ENCODE data around the gene LAMTOR4. TPM values are rescaled to one million over a fixed set of nuclear protein-coding genes. Genes with fewer than 3 reads are reported as not detected.
"Not testable (repeated sequence)": the region's sequence is repeated elsewhere in the genome, so short reads cannot be mapped to it uniquely, and the experiment has no call there.

Gene LAMTOR4
- total RNA-seq, 1 donor from 2014 or later = 62.7 TPM

DNA sequence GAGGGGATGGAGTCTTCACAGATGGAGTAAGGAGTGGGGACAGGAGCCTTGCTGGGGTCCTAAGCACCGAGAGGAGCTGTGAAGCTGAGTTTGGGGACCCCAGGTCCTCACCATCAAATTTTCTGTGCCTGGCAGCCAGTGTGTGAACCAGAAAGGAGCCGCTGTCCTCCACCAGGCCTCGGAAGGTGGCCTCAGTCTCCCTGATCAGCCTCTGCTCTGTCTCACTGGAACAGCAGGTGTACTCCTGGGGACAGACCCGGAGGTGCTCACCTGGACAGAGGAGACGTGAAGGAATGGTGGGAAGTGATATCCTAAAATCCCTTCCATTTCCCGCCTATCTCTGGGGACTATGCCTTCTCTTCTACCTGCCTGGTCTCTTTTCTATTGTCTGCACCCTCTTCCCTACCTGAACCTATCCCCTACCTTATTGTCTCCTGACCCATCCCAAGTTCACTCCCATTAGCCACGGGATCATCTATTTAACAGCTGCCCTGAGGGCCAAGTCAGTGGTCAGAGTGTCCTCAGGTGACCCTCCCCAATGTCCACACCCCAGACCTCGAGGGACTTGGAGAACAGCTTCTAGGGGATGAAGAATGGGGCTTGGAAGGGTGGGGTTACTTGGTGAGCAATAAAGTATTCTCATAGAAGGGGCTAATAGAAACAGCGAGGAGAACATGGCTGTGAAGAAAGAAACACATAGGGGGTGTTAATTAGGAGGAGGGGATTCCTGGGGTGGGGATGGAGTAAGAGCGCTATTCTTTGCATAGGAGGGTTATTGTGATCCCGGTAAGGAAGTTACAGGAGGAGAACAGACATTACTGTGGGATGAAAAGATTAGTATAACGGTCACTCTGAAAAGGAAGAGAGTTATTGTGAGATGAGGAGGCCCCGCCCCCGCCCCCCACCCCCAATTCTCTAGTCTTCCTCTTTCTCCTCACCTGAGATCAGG lies 27.7 kb downstream of the LAMTOR4 start:
- peaks cover 8% of the 10 kb centered on the region for H3K36me3 Mint-ChIP-seq (ENCODE audit: low read depth, unreplicated experiment)
- peaks cover 16% of the 10 kb centered on the region for H3K79me2 ChIP-seq (ENCODE audit: insufficient read depth, low read length)
- FAIRE-seq (no peak), DNase-seq (ENCODE audit: low read depth) (no peak)
- no peak overlapping the region for H3K27ac ChIP-seq (ENCODE audit: low read depth, low read length)
- TF ChIP-seq CTCF (IDR thresholded peaks at IDR 0.05; ENCODE audit: insufficient read depth, low read depth, low read length) = no peak
- TF ChIP-seq EZH2 (IDR thresholded peaks at IDR 0.05; ENCODE audit: insufficient read depth, low read length) = no peak
- no peaks in the 10 kb centered on the region for H3K27me3 ChIP-seq (ENCODE audit: insufficient read depth, low read length)
- no peaks in the 10 kb centered on the region for H3K36me3 ChIP-seq (ENCODE audit: insufficient read depth, low read length)
- H3K4me1 Mint-ChIP-seq (ENCODE audit: low read depth, unreplicated experiment) = peaks cover 2% of the 10 kb centered on the region
- peak overlapping the region; percentile 97 for H2AFZ ChIP-seq (ENCODE audit: low read depth, low read length)
- no peaks in the 10 kb centered on the region for H3K4me1 ChIP-seq (ENCODE audit: insufficient read depth, low read length)
- H3K4me3 ChIP-seq (ENCODE audit: insufficient read depth, low read depth, low read length) = peak overlapping the region; percentile 92
- peak overlapping the region; percentile 91 for H3K9ac ChIP-seq (ENCODE audit: low read length)
- H3K27ac Mint-ChIP-seq (ENCODE audit: unreplicated experiment) = no peak overlapping the region
- peaks cover 16% of the 10 kb centered on the region for H4K20me1 ChIP-seq (ENCODE audit: insufficient read depth, low read length)
- no peaks in the 10 kb centered on the region for H3K9me3 Mint-ChIP-seq (ENCODE audit: unreplicated experiment)
- peak overlapping the region; percentile 99 for H3K4me2 ChIP-seq (ENCODE audit: low read length)
- H3K4me3 Mint-ChIP-seq (ENCODE audit: unreplicated experiment) = peak overlapping the region; percentile 89
- peaks cover 6% of the 10 kb centered on the region for H3K9me3 ChIP-seq (ENCODE audit: insufficient read depth, low read depth, low read length)
- peaks cover 42% of the 10 kb centered on the region for H3K27me3 Mint-ChIP-seq (ENCODE audit: low read depth, unreplicated experiment)

- peaks cover 2% of the 10 kb centered on the region for H3K4me1 Mint-ChIP-seq (ENCODE audit: low read depth, unreplicated experiment)
Observed at GRCh38 chr7:100177045-100178001, 28.6 kb downstream of the LAMTOR4 start, which contains the start of the genes GPC2 and STAG3. Gene GPC2 (minus strand): TSS chr7:100177381. CDS start chr7:100177199, 182 bp downstream. Gene STAG3 (plus strand): TSS chr7:100177918. CDS start chr7:100180557, 2,639 bp downstream.

DNA sequence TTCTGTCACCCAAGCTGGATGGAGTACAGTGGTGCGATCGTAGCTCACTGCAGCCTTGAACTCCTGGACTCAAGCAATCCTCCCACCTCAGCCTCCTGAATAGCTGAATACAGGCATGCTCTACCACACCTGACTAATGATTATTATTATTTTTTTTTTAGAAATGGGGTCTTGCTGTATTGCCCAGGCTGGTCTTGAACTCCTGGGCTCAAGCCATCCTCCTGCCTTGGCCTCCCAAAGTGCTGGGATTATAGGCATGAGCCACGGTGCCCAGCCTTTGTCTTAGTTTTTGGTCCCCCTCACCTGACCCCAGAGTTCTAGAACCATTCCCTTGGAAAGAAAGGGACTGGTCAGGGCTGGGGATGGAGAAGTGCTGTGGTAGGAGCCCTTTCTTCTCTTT lies 31.4 kb downstream of the LAMTOR4 start:
- not testable (repeated sequence) for H3K36me3 ChIP-seq (ENCODE audit: insufficient read depth, low read length); H3K4me2 ChIP-seq (ENCODE audit: low read length); DNase-seq (ENCODE audit: low read depth); H3K4me1 ChIP-seq (ENCODE audit: insufficient read depth, low read length); H3K36me3 Mint-ChIP-seq (ENCODE audit: low read depth, unreplicated experiment); H2AFZ ChIP-seq (ENCODE audit: low read depth, low read length); H3K9me3 ChIP-seq (ENCODE audit: insufficient read depth, low read depth, low read length); H3K4me3 ChIP-seq (ENCODE audit: insufficient read depth, low read depth, low read length); H3K27me3 ChIP-seq (ENCODE audit: insufficient read depth, low read length); H3K27ac Mint-ChIP-seq (ENCODE audit: unreplicated experiment); FAIRE-seq; H3K4me3 Mint-ChIP-seq (ENCODE audit: unreplicated experiment); H3K4me1 Mint-ChIP-seq (ENCODE audit: low read depth, unreplicated experiment); H3K9me3 Mint-ChIP-seq (ENCODE audit: unreplicated experiment); H3K27ac ChIP-seq (ENCODE audit: low read depth, low read length); H4K20me1 ChIP-seq (ENCODE audit: insufficient read depth, low read length); H3K9ac ChIP-seq (ENCODE audit: low read length)
- H3K27me3 Mint-ChIP-seq (ENCODE audit: low read depth, unreplicated experiment) = peaks cover 24% of the 10 kb centered on the region
- H3K79me2 ChIP-seq (ENCODE audit: insufficient read depth, low read length) = peaks cover 16% of the 10 kb centered on the region

More at GRCh38 chr7:100177045-100178001, 28.6 kb downstream of the LAMTOR4 start, which contains the start of the genes GPC2 and STAG3:
- Histone ChIP-seq H3K4me2 (ENCODE audit: low read length) (peak within 1 kb of the TSS; percentile 99), H3K79me2 (ENCODE audit: insufficient read depth, low read length) (peaks cover 16% of the 10 kb centered on the region), H4K20me1 (ENCODE audit: insufficient read depth, low read length) (peaks cover 16% of the 10 kb centered on the region), H3K36me3 (ENCODE audit: insufficient read depth, low read length) (no peaks in the 10 kb centered on the region), H3K4me1 (ENCODE audit: insufficient read depth, low read length) (no peaks in the 10 kb centered on the region), H3K9me3 (ENCODE audit: insufficient read depth, low read depth, low read length) (peaks cover 6% of the 10 kb centered on the region), H2AFZ (ENCODE audit: low read depth, low read length) (peak within 1 kb of the TSS; percentile 97), H3K27me3 (ENCODE audit: insufficient read depth, low read length) (no peaks in the 10 kb centered on the region), H3K27ac (ENCODE audit: low read depth, low read length) (peak within 1 kb of the TSS; percentile 50), H3K4me3 (ENCODE audit: insufficient read depth, low read depth, low read length) (peak within 1 kb of the TSS; percentile 92), H3K9ac (ENCODE audit: low read length) (peak within 1 kb of the TSS; percentile 91)
- TF ChIP-seq CTCF (IDR thresholded peaks at IDR 0.05; ENCODE audit: insufficient read depth, low read depth, low read length) (no peak), EZH2 (IDR thresholded peaks at IDR 0.05; ENCODE audit: insufficient read depth, low read length) (no peak)
- Mint-ChIP-seq H3K4me3 (ENCODE audit: unreplicated experiment) (peak within 1 kb of the TSS; percentile 89), H3K27me3 (ENCODE audit: low read depth, unreplicated experiment) (peaks cover 44% of the 10 kb centered on the region), H3K27ac (ENCODE audit: unreplicated experiment) (no peak within 1 kb of the TSS), H3K9me3 (ENCODE audit: unreplicated experiment) (no peaks in the 10 kb centered on the region), H3K36me3 (ENCODE audit: low read depth, unreplicated experiment) (peaks cover 8% of the 10 kb centered on the region)
- no peak for FAIRE-seq
- DNase-seq (ENCODE audit: low read depth) = peak; percentile 81

DNA sequence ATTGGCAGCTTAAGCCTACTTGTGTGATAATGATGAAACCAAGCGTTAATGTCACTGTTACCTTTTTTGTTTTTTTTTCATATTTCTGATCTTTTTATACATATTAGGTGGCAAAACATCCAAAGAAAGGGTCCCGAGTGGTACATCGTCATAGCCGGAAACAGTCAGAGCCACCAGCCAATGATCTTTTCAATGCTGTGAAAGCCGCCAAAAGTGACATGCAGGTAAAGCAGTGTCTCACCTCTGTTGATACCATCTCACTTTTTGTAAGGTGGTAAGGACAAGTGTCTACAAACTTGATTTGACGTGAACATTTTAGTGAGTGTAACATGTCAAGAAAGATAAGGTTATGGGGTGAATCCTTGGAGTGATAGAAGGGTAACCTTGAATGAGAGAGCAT lies 33.9 kb downstream of the LAMTOR4 start:
- not testable (repeated sequence) for H3K36me3 Mint-ChIP-seq (ENCODE audit: low read depth, unreplicated experiment); H3K4me1 Mint-ChIP-seq (ENCODE audit: low read depth, unreplicated experiment); H3K27ac ChIP-seq (ENCODE audit: low read depth, low read length); H3K4me2 ChIP-seq (ENCODE audit: low read length); H3K9me3 ChIP-seq (ENCODE audit: insufficient read depth, low read depth, low read length); H3K36me3 ChIP-seq (ENCODE audit: insufficient read depth, low read length); FAIRE-seq; H3K27me3 ChIP-seq (ENCODE audit: insufficient read depth, low read length); H3K27ac Mint-ChIP-seq (ENCODE audit: unreplicated experiment); H4K20me1 ChIP-seq (ENCODE audit: insufficient read depth, low read length); H3K4me1 ChIP-seq (ENCODE audit: insufficient read depth, low read length); H3K9ac ChIP-seq (ENCODE audit: low read length); H3K4me3 Mint-ChIP-seq (ENCODE audit: unreplicated experiment); H2AFZ ChIP-seq (ENCODE audit: low read depth, low read length); H3K4me3 ChIP-seq (ENCODE audit: insufficient read depth, low read depth, low read length); H3K9me3 Mint-ChIP-seq (ENCODE audit: unreplicated experiment); H3K79me2 ChIP-seq (ENCODE audit: insufficient read depth, low read length); DNase-seq (ENCODE audit: low read depth)
- H3K27me3 Mint-ChIP-seq (ENCODE audit: low read depth, unreplicated experiment) = peaks cover 12% of the 10 kb centered on the region
